GM18867 (cell line): Measurements from ENCODE around the gene MYO3A.

ENCODE experiments used
- ATAC-seq: cut with Tn5 transposase; IDR thresholded peaks from one replicate; pipeline ENCODE4 v1.9.1; 2021; ENCODE audit warnings: mild to moderate bottlenecking, moderate library complexity; ENCODE audit not compliant: unreplicated experiment

Gene MYO3A

GRCh38 chr10:26259341-26259740, 325.3 kb downstream of the MYO3A start:
- ATAC-seq: no peak
